ENCODE results near the gene ARHGAP29. TPM values are rescaled to one million over a fixed set of nuclear protein-coding genes. Genes with fewer than 3 reads are reported as not detected.

The ARHGAP29 gene
- total RNA-seq, 1 experiment from 2014 or later = 1.8 TPM

- no peaks in the 10 kb centered on the region for H3K4me1 ChIP-seq (ENCODE audit: insufficient read depth, low read length, poor library complexity, severe bottlenecking)
- H3K27ac ChIP-seq (ENCODE audit: low read depth, low read length, poor library complexity, severe bottlenecking) = no peak overlapping the region
- H3K27me3 ChIP-seq (replicated peaks; ENCODE audit: insufficient read depth, low read depth, low read length, poor library complexity) = peaks cover 80% of the 10 kb centered on the region
- no peaks in the 10 kb centered on the region for H3K36me3 ChIP-seq (ENCODE audit: insufficient read depth, low read length, poor library complexity, severe bottlenecking)
- no peak for DNase-seq (ENCODE audit: low spot score)
- no peak overlapping the region for H3K4me3 ChIP-seq (ENCODE audit: low read depth, low read length, poor library complexity, severe bottlenecking)
- POLR2A ChIA-PET (ENCODE audit: low non-redundant PET) = no interaction called here
- TF ChIP-seq CTCF (conservative IDR thresholded peaks at IDR 0.05; ENCODE audit: low read depth, low read length) (no peak), EZH2 (IDR thresholded peaks at IDR 0.05; ENCODE audit: borderline replicate concordance, low read depth, low read length, poor library complexity, severe bottlenecking) (no peak)
- no peaks in the 10 kb centered on the region for H3K9me3 ChIP-seq (ENCODE audit: low read depth, low read length, poor library complexity, severe bottlenecking)
- CTCF ChIA-PET = no interaction called here
- no TSS peak for BruUV-seq (replicated peaks)
- intact Hi-C loops (cut with micrococcal nuclease; ENCODE audit: unreplicated experiment) = loop anchor here (5.0 kb wide), 1 partner anchor 187 kb away; no protein-coding TSS in a partner anchor
These were observed 2.8 kb downstream of the ARHGAP29 start for GRCh38 chr1:94234615-94235014.

- DNase-seq (ENCODE audit: low spot score) = no peak
- H3K27ac ChIP-seq (ENCODE audit: low read depth, low read length, poor library complexity, severe bottlenecking) = no peak overlapping the region
- H3K4me1 ChIP-seq (ENCODE audit: insufficient read depth, low read length, poor library complexity, severe bottlenecking) = no peaks in the 10 kb centered on the region
- TF ChIP-seq CTCF (conservative IDR thresholded peaks at IDR 0.05; ENCODE audit: low read depth, low read length) (no peak), EZH2 (IDR thresholded peaks at IDR 0.05; ENCODE audit: borderline replicate concordance, low read depth, low read length, poor library complexity, severe bottlenecking) (no peak)
- no peak overlapping the region for H3K4me3 ChIP-seq (ENCODE audit: low read depth, low read length, poor library complexity, severe bottlenecking)
- H3K9me3 ChIP-seq (ENCODE audit: low read depth, low read length, poor library complexity, severe bottlenecking) = no peaks in the 10 kb centered on the region
- H3K36me3 ChIP-seq (ENCODE audit: insufficient read depth, low read length, poor library complexity, severe bottlenecking) = no peaks in the 10 kb centered on the region
- peaks cover 70% of the 10 kb centered on the region for H3K27me3 ChIP-seq (replicated peaks; ENCODE audit: insufficient read depth, low read depth, low read length, poor library complexity)
- CTCF ChIA-PET = no interaction called here
- intact Hi-C loops (cut with micrococcal nuclease; ENCODE audit: unreplicated experiment) = no loop called here
- POLR2A ChIA-PET (ENCODE audit: low non-redundant PET) = no interaction called here
- no TSS peak for BruUV-seq (replicated peaks)
These were observed 5.6 kb downstream of the ARHGAP29 start for GRCh38 chr1:94231746-94232145.

GRCh38 chr1:94230920-94231319, 6.5 kb downstream of the ARHGAP29 start:
- Histone ChIP-seq H3K4me3 (ENCODE audit: low read depth, low read length, poor library complexity, severe bottlenecking) (no peak overlapping the region), H3K36me3 (ENCODE audit: insufficient read depth, low read length, poor library complexity, severe bottlenecking) (no peaks in the 10 kb centered on the region), H3K27ac (ENCODE audit: low read depth, low read length, poor library complexity, severe bottlenecking) (no peak overlapping the region), H3K9me3 (ENCODE audit: low read depth, low read length, poor library complexity, severe bottlenecking) (no peaks in the 10 kb centered on the region), H3K27me3 (replicated peaks; ENCODE audit: insufficient read depth, low read depth, low read length, poor library complexity) (peaks cover 64% of the 10 kb centered on the region), H3K4me1 (ENCODE audit: insufficient read depth, low read length, poor library complexity, severe bottlenecking) (no peaks in the 10 kb centered on the region)
- POLR2A ChIA-PET (ENCODE audit: low non-redundant PET) = no interaction called here
- DNase-seq (ENCODE audit: low spot score) = no peak
- intact Hi-C loops (cut with micrococcal nuclease; ENCODE audit: unreplicated experiment) = no loop called here
- no peak for TF ChIP-seq CTCF (conservative IDR thresholded peaks at IDR 0.05; ENCODE audit: low read depth, low read length)
- no peak for TF ChIP-seq EZH2 (IDR thresholded peaks at IDR 0.05; ENCODE audit: borderline replicate concordance, low read depth, low read length, poor library complexity, severe bottlenecking)
- no TSS peak for BruUV-seq (replicated peaks)
- CTCF ChIA-PET = no interaction called here

Data from A673 (cell line).